Measurements from ENCODE around the gene KAZN. TPM values are rescaled to one million over a fixed set of nuclear protein-coding genes. Genes with fewer than 3 reads are reported as not detected.

KAZN gene
- total RNA-seq, 1 experiment from 2014 or later, result 2.4 TPM

- Histone ChIP-seq H3K9me3 (no peaks in the 10 kb centered on the region), H3K27me3 (replicated peaks; ENCODE audit: control insufficient read depth, insufficient read depth, low read length) (no peaks in the 10 kb centered on the region), H3K4me1 (no peaks in the 10 kb centered on the region), H3K4me3 (ENCODE audit: low read depth, low read length) (no peak overlapping the region), H3K36me3 (ENCODE audit: control insufficient read depth, insufficient read depth, low read length) (no peaks in the 10 kb centered on the region)
- no peak for DNase-seq
- Mint-ChIP-seq H3K27me3 (ENCODE audit: insufficient read depth, unreplicated experiment) (peaks cover 10% of the 10 kb centered on the region), H3K9me3 (ENCODE audit: unreplicated experiment) (no peaks in the 10 kb centered on the region), H3K4me3 (ENCODE audit: unreplicated experiment) (no peak overlapping the region), H3K4me1 (ENCODE audit: low read depth, unreplicated experiment) (no peaks in the 10 kb centered on the region), H3K27ac (ENCODE audit: unreplicated experiment) (no peak overlapping the region), H3K36me3 (ENCODE audit: insufficient read depth, unreplicated experiment) (no peaks in the 10 kb centered on the region)
- ChIA-PET POLR2A (no interaction called here), CTCF (no interaction called here)
- no TSS peak for BruUV-seq (replicated peaks)
- intact Hi-C loops (cut with micrococcal nuclease; ENCODE audit: unreplicated experiment), result no loop called here
- TF ChIP-seq CTCF (IDR thresholded peaks at IDR 0.05; ENCODE audit: insufficient read depth in 1 of 2, low read depth in 1 of 2, low read length in 1 of 2, severe bottlenecking in 1 of 2, unreplicated experiment in 1 of 2), result no peak
Observed at GRCh38 chr1:14738235-14738634, 139.8 kb downstream of the KAZN start.

- H3K4me3 Mint-ChIP-seq (ENCODE audit: unreplicated experiment), result no peak overlapping the region
- no TSS peak for BruUV-seq (replicated peaks)
- no peak for DNase-seq
- Histone ChIP-seq H3K27me3 (replicated peaks; ENCODE audit: control insufficient read depth, insufficient read depth, low read length) (no peaks in the 10 kb centered on the region), H3K4me3 (ENCODE audit: low read depth, low read length) (no peak overlapping the region), H3K36me3 (ENCODE audit: control insufficient read depth, insufficient read depth, low read length) (no peaks in the 10 kb centered on the region), H3K4me1 (no peaks in the 10 kb centered on the region), H3K9me3 (no peaks in the 10 kb centered on the region)
- no peak for TF ChIP-seq CTCF (IDR thresholded peaks at IDR 0.05; ENCODE audit: insufficient read depth in 1 of 2, low read depth in 1 of 2, low read length in 1 of 2, severe bottlenecking in 1 of 2, unreplicated experiment in 1 of 2)
- ChIA-PET CTCF (no interaction called here), POLR2A (no interaction called here)
- intact Hi-C loops (cut with micrococcal nuclease; ENCODE audit: unreplicated experiment), result no loop called here
- no peak overlapping the region for H3K27ac Mint-ChIP-seq (ENCODE audit: unreplicated experiment)
- peaks cover 10% of the 10 kb centered on the region for H3K27me3 Mint-ChIP-seq (ENCODE audit: insufficient read depth, unreplicated experiment)
- no peaks in the 10 kb centered on the region for H3K9me3 Mint-ChIP-seq (ENCODE audit: unreplicated experiment)
- no peaks in the 10 kb centered on the region for H3K36me3 Mint-ChIP-seq (ENCODE audit: insufficient read depth, unreplicated experiment)
- H3K4me1 Mint-ChIP-seq (ENCODE audit: low read depth, unreplicated experiment), result no peaks in the 10 kb centered on the region
Observed at GRCh38 chr1:14738647-14739046, 140.2 kb downstream of the KAZN start.

GRCh38 chr1:14739082-14739832, 140.8 kb downstream of the KAZN start:
- DNase-seq, result no peak
- Histone ChIP-seq H3K36me3 (ENCODE audit: control insufficient read depth, insufficient read depth, low read length) (no peaks in the 10 kb centered on the region), H3K4me1 (no peaks in the 10 kb centered on the region), H3K4me3 (ENCODE audit: low read depth, low read length) (no peak overlapping the region), H3K9me3 (no peaks in the 10 kb centered on the region), H3K27me3 (replicated peaks; ENCODE audit: control insufficient read depth, insufficient read depth, low read length) (no peaks in the 10 kb centered on the region)
- H3K27ac Mint-ChIP-seq (ENCODE audit: unreplicated experiment), result no peak overlapping the region
- H3K36me3 Mint-ChIP-seq (ENCODE audit: insufficient read depth, unreplicated experiment), result no peaks in the 10 kb centered on the region
- ChIA-PET POLR2A (no interaction called here), CTCF (no interaction called here)
- TF ChIP-seq CTCF (IDR thresholded peaks at IDR 0.05; ENCODE audit: insufficient read depth in 1 of 2, low read depth in 1 of 2, low read length in 1 of 2, severe bottlenecking in 1 of 2, unreplicated experiment in 1 of 2), result no peak
- H3K27me3 Mint-ChIP-seq (ENCODE audit: insufficient read depth, unreplicated experiment), result peaks cover 10% of the 10 kb centered on the region
- no peaks in the 10 kb centered on the region for H3K9me3 Mint-ChIP-seq (ENCODE audit: unreplicated experiment)
- no TSS peak for BruUV-seq (replicated peaks)
- H3K4me1 Mint-ChIP-seq (ENCODE audit: low read depth, unreplicated experiment), result no peaks in the 10 kb centered on the region
- intact Hi-C loops (cut with micrococcal nuclease; ENCODE audit: unreplicated experiment), result no loop called here
- no peak overlapping the region for H3K4me3 Mint-ChIP-seq (ENCODE audit: unreplicated experiment)

Measured in Caco-2 (cell line).